Activated T-cell treated with anti-CD3 and anti-CD28 coated beads, Interleukin-2, amount 50 U/mL, for 24 hours (primary cell): ENCODE measurements around the gene OTUD3.
"Not testable (repeated sequence)": the region's sequence is repeated elsewhere in the genome, so short reads cannot be mapped to it uniquely, and the experiment has no call there.

ENCODE experiments used
- DNase-seq: peaks from one replicate; pipeline ENCODE4 v3.0.0-alpha.2; 2020
- H3K27ac Mint-ChIP-seq: 2 replicates; pipeline ENCODE4 v1.8.0; 2020; ENCODE audit warnings: mild to moderate bottlenecking, mixed read lengths
- H3K27me3 Mint-ChIP-seq: 2 replicates; pipeline ENCODE4 v1.8.0; 2020; ENCODE audit warnings: mixed read lengths
- H3K36me3 Mint-ChIP-seq: 2 replicates; pipeline ENCODE4 v1.8.0; 2020; ENCODE audit warnings: low read depth, mixed read lengths
- H3K4me1 Mint-ChIP-seq: 2 replicates; pipeline ENCODE4 v1.8.0; 2020; ENCODE audit warnings: low read depth, mixed read lengths
- H3K4me3 Mint-ChIP-seq: 2 replicates; pipeline ENCODE4 v1.8.0; 2020; ENCODE audit warnings: mild to moderate bottlenecking, moderate library complexity, mixed read lengths
- H3K9me3 Mint-ChIP-seq: 2 replicates; pipeline ENCODE4 v1.8.0; 2020; ENCODE audit warnings: mixed read lengths

The OTUD3 gene

DNA sequence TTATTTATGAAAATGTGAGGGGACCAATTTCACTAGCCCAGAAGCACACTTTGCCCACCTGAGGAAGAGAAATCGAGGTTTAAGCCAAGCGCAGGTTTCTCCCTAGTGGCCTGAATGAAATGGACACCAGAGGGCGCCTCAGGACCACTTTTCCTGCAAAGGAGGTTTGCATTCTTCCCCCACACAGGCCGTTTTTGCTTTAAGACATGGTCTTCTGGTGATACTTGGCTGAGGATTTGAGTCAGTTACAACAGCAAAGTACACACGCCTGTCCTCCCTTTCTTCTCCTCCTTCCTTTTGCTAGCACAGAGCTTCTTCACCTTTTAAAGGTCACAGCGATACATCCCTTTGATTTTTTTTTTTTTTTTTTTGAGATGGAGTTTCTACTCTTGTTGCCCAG, 35.9 kb downstream of the OTUD3 start:
- DNase-seq: peak; percentile 85
- Mint-ChIP-seq H3K27me3 (no peaks in the 10 kb centered on the region), H3K27ac (no peak overlapping the region), H3K4me3 (no peak overlapping the region), H3K36me3 (peaks cover 22% of the 10 kb centered on the region), H3K4me1 (peaks cover 2% of the 10 kb centered on the region), H3K9me3 (no peaks in the 10 kb centered on the region)

DNA sequence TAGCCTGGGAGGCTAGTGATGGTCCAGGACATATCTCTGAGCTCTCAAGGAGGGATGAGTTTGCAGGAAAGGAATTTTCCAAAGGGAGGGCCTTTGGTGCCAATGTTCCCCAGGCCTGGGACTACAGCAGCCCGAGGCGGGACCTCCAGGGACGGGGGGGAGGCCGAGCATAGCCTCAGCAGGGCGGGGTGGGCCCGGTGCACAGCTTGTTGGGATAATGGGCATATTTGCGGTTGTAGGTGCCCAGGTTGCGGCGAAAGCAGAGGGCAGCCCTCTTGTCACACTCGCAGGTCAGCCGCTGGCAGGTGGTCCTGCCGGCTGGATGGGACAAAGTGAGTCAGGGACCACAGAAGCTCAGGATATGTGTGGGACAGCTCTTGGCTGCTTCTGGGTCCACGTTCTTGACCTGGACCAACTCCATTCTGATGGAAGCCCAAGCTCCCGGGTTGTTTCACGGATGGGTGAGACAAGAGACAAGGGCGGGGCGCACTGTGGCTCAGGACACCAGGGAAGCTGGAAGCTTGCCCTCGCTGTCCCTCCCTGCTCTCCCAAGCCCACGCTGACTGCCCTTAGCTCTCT, 38.0 kb downstream of the OTUD3 start:
- H3K27me3 Mint-ChIP-seq: no peaks in the 10 kb centered on the region
- peaks cover under 1% of the 10 kb centered on the region for H3K36me3 Mint-ChIP-seq
- H3K27ac Mint-ChIP-seq: no peak overlapping the region
- DNase-seq: no peak
- peaks cover 2% of the 10 kb centered on the region for H3K4me1 Mint-ChIP-seq
- H3K4me3 Mint-ChIP-seq: no peak overlapping the region
- H3K9me3 Mint-ChIP-seq: no peaks in the 10 kb centered on the region

DNA sequence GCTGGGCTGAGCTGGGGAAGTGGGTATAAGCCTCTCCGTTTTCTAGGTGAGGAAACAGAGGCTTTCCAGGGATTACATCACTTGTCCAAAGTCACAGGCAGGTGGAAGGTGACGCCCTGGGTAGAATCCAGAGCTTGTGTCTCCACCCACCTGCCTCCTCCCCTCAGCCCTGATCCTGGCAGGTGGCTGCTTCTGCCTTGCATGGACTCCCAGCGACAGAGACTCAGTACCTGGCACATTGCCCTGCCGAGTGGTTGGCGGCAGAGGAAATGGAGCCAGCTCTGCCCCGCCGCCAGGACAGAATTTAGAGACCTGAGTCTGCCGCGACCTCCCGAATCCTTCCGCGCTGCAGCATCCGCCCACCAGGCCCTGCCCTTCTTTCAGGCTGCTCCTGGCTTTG, 39.1 kb downstream of the OTUD3 start:
- DNase-seq: no peak
- peaks cover 2% of the 10 kb centered on the region for H3K4me1 Mint-ChIP-seq
- no peaks in the 10 kb centered on the region for H3K9me3 Mint-ChIP-seq
- H3K36me3 Mint-ChIP-seq: no peaks in the 10 kb centered on the region
- H3K4me3 Mint-ChIP-seq: no peak overlapping the region
- H3K27ac Mint-ChIP-seq: no peak overlapping the region
- H3K27me3 Mint-ChIP-seq: no peaks in the 10 kb centered on the region

DNA sequence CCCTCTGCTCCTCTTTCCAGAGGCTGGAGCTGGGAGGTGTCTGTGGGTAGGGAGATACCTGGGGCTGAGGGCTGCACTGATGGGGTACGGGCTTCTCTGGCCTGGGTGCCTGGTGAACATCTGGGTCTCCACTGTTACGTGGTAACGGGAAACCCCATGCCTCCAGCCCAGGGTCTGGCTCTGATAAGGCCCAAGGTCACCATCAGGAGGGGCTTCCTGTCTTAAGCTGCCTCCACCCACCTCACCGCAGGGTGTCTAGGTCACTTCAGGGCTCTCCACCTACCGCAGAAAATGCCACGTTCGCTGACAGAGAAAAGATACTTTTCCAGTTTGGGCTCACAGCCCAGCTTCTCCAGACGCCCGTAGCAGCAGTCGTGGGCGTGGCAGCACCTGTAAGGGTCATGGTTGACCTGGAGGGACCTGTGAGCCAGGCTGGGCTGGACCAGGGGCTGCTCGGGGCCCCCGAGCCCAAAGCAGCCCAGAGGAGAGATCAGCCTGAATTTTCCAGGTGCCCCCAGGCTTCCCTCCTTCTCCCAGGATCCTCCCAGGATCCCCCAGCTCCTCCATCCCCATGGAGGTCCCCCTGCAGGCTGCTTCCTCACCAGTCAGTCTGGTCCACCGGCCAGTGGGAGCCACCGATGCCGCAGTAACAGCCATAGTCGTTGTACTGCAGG, 40.0 kb downstream of the OTUD3 start:
- DNase-seq: no peak
- no peaks in the 10 kb centered on the region for H3K36me3 Mint-ChIP-seq
- no peak overlapping the region for H3K4me3 Mint-ChIP-seq
- no peaks in the 10 kb centered on the region for H3K27me3 Mint-ChIP-seq
- peaks cover 2% of the 10 kb centered on the region for H3K4me1 Mint-ChIP-seq
- H3K9me3 Mint-ChIP-seq: no peaks in the 10 kb centered on the region
- no peak overlapping the region for H3K27ac Mint-ChIP-seq

DNA sequence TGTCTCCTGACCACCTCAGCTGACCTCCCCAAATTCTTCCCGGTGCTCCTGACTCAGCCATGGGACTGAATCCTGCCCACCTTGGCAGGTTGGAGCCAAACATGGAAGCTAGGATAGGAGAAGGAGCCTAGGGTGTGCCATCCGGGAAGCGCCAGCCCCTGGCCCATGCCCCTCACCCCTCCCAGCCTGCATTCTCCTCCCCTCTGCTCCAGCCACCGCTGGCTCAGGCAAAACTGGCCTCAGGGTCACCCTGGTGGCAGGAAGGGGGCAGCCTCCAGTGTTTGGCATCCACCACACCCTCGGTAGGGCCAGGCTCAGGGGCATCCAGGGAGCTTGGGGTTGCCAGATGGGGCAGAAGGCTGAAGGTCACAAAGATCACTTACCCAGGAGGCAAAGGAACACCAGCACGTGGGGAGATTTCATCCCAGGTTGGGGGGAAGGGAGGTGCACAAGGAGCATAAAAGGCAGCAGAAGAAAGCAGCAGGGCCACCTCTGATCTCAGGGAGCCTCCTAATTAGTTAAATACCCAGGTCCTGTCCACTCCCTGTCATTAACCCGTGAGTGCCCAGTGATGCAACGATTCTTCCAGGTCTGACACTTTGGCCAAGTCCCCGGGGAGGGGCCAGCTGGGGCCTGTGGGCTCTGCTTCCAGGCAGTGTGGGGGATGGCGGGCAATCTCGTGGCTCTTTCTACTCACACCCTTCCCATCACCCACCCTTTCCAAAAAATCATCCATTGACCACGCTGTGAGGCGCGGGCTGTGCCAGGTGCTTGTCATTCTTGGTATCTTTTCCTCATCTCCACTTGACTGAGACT, 41.1 kb downstream of the OTUD3 start, which contains the start of gene PLA2G2E:
Gene PLA2G2E, minus strand, starts transcription at position 481 of the 816 bp plus-strand sequence. Its CDS starts 58 bp downstream, at position 423.
- H3K4me1 Mint-ChIP-seq: no peaks in the 10 kb centered on the region
- no peaks in the 10 kb centered on the region for H3K27me3 Mint-ChIP-seq
- DNase-seq: no peak
- no peak within 1 kb of the TSS for H3K27ac Mint-ChIP-seq
- H3K4me3 Mint-ChIP-seq: no peak within 1 kb of the TSS
- no peaks in the 10 kb centered on the region for H3K9me3 Mint-ChIP-seq
- H3K36me3 Mint-ChIP-seq: no peaks in the 10 kb centered on the region

DNA sequence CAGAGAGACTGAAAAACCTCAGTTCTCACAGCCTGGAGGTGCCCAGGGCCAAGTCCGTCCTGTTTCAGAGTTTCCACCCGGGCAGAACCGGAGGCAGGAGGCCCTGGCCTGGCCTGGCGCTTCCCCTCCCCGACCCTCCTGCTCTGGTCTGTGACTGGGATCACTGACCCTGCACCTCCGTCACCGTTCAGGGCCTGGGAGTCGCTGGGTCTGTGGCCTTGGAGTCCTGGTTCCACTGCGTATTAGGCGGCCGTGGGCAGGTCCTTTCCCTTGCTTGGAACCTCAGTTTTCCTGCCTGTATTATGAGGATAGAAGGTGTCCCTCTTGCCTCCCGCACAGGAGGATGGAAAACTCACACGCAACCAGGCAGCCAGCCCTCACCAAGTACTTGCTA, 41.8 kb downstream of the OTUD3 start:
- Mint-ChIP-seq H3K4me3 (no peak overlapping the region), H3K36me3 (no peaks in the 10 kb centered on the region), H3K4me1 (no peaks in the 10 kb centered on the region), H3K9me3 (no peaks in the 10 kb centered on the region), H3K27ac (no peak overlapping the region), H3K27me3 (no peaks in the 10 kb centered on the region)
- no peak for DNase-seq

DNA sequence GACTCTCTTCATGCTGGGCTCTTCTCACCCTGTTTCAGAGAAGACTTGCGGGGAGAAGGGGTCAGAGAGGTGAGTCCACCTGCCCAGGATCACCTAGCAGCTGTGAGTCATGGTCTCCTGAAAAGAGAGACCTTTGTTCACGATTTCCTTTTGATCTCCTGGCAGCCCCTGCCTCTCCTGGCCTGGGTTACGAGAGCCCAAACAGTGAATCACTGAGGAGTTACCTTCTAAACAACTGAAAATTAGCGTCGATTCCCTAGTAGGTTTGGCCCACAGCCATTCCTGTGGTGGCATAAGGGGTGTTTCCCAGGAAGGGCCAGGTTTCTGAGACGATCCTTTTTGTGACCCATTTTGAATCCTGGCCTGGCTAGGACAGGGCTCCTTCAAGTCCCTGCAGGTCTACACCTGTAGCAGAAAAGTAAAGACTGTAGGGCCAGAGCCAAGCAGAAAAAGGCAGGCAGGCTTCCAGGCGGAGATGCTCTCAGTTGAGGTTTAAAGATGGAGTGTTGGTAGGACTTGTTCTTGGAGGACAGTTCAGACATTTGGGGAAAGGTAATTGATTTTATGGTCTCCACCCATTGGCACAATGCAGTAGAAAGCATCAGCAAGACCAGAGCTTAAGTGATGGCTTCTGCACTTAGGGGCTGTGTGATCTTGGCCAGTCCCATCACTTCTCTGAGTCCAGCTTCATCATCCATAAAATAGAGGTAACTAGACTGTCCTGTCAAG, 43.3 kb downstream of the OTUD3 start:
- Mint-ChIP-seq H3K9me3 (peaks cover 4% of the 10 kb centered on the region), H3K36me3 (no peaks in the 10 kb centered on the region), H3K4me3 (no peak overlapping the region), H3K27ac (no peak overlapping the region), H3K4me1 (no peaks in the 10 kb centered on the region), H3K27me3 (no peaks in the 10 kb centered on the region)
- DNase-seq: no peak

DNA sequence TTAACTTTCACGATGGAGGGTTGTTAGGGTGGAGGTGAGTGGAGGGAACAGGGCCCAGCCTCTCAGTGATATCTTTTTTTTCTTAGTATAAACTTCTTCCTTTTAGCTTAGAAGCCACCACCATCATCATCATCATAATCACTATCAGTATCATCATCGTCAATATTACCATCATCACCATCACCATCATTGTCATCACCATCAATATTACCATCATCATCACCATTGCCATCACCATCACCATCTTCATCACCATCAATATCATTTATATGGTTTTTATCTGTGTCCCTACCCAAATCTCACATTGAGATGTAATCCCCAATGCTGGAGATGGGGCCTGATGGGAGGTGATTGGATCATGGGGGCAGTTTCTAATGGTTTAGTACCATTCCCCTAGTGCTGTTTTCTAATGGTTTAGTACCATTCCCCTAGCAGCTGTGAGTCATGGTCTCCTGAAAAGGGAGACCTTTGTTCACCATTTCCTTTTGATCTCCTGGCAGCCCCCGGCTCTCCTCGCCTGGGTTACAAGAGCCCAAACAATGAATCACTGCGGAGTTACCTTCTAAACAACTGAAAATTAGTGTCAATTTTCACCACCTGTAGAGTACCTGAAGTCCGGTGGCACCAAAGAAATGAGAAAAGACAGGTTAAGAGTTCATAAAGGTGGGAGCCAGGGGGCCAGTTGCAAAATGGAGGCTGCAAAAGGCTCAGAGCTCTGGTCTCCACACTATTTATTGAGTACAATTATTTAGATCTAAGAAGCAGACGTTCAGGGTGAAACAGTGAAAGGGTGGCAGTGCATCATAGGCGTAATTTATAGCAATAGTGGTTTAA, 44.3 kb downstream of the OTUD3 start:
- Mint-ChIP-seq H3K9me3 (peaks cover 11% of the 10 kb centered on the region), H3K4me1 (no peaks in the 10 kb centered on the region), H3K27ac (no peak overlapping the region), H3K36me3 (no peaks in the 10 kb centered on the region), H3K27me3 (no peaks in the 10 kb centered on the region), H3K4me3 (no peak overlapping the region)
- DNase-seq: no peak

DNA sequence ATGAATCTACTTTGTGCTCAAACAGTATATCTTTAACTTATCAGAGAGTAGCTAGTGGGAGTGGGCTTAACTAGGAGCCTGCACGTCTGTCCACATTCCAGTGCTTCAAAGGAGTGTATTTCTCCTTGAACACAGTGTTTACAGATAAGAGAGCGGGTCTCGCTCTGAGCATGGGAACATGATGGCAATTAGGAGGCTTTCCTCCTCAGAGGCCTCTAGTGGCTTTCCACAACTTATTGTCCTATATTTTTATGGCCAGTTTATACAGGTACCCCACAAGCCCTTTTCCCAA, 44.9 kb downstream of the OTUD3 start:
- H3K9me3 Mint-ChIP-seq: peaks cover 16% of the 10 kb centered on the region
- H3K27me3 Mint-ChIP-seq, H3K4me1 Mint-ChIP-seq, H3K4me3 Mint-ChIP-seq, H3K27ac Mint-ChIP-seq, H3K36me3 Mint-ChIP-seq, DNase-seq: not testable (repeated sequence)

DNA sequence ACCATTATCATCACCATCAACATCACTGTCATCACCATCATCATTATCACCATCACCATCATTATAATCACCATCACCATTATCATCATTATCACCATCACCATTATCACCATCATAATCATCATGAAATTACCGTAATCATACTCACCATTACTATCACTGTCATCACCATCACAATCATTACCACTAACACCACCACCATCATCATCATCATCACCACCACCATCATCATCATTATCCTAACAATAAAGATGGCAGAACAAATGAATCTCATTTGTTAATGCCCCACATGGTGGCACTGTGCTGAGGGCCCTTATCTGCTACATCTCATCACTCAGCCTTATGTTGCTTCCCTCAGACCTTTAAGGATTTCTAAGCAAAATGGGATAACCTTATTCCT, 50.7 kb downstream of the OTUD3 start:
- Mint-ChIP-seq H3K4me3 (no peak overlapping the region), H3K27me3 (no peaks in the 10 kb centered on the region), H3K4me1 (no peaks in the 10 kb centered on the region), H3K36me3 (no peaks in the 10 kb centered on the region), H3K27ac (no peak overlapping the region), H3K9me3 (peaks cover 29% of the 10 kb centered on the region)
- no peak for DNase-seq

DNA sequence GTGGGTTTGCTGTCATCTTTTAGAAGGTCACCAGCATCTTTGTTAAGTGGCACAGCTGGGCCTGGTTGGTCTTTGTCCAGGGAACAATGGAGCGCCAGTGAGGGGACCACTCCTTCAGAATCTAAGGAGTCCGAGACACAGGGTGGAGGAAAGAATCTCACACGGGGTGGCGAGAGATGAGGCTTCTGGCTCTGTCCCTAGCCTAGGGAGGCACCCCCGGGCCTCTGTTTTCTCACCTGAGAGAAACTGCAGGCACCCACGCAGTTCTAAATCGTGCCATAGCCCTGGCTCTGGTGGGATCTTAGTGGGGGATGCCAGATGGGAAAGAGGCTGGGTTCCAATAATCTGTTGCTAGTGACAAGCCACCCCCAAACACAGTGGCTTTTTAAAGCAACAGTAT, 52.1 kb downstream of the OTUD3 start:
- no peaks in the 10 kb centered on the region for H3K27me3 Mint-ChIP-seq
- no peak for DNase-seq
- H3K4me3 Mint-ChIP-seq: no peak overlapping the region
- no peak overlapping the region for H3K27ac Mint-ChIP-seq
- no peaks in the 10 kb centered on the region for H3K36me3 Mint-ChIP-seq
- no peaks in the 10 kb centered on the region for H3K4me1 Mint-ChIP-seq
- H3K9me3 Mint-ChIP-seq: peaks cover 29% of the 10 kb centered on the region

DNA sequence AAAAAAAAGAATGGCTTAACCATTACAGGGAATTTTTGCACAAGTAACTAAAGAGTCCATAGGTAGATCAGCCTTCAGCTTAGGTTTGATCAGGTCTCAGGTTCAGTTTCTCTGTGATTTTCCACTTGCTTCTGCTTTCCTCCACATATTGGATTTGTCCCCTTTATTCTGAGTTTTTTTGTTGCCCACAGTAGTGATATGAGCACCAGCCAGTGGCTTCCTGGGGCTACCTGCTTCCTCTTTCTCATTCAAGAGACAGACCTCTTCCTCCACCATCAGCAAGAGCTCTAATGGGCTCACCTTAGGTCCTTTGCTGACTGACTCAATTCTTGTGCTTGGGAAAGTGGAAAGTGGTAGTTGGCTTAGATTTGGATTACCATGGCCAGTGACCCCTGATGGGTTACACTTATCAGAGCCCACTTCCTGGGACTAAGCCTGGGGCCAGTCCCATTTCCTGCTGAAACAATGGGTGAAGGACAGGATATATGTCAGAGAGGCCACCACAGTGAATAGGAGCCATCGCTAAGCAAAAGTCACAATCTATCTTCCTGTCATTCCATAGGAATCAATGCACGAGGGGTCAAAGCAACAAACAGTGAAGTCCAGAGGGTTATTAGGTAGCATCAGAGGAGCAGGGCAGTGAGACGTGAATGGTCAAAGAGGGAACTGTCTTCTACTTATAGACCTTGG, 54.0 kb downstream of the OTUD3 start:
- Mint-ChIP-seq H3K27ac (no peak overlapping the region), H3K9me3 (peaks cover 20% of the 10 kb centered on the region)

DNA sequence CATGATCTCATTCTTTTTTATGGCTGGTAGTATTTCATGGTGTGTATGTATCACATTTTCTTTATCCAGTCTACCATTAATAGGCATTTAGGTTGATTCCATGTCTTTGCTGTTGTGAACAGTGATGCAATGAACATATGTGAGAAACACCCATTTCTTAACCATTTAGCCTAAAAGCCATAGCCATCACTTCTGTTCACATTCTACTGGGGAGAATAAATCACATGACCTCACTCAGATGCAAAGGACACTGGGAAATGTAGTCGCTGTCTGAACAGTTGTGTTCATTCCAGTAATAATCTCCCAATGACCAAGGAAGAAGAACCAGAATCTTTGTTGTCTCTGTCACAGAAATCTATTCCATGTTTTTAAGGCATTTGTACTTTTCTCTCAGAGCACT, 56.3 kb downstream of the OTUD3 start:
- Mint-ChIP-seq H3K4me1 (no peaks in the 10 kb centered on the region), H3K27ac (no peak overlapping the region), H3K4me3 (no peak overlapping the region), H3K36me3 (no peaks in the 10 kb centered on the region), H3K27me3 (no peaks in the 10 kb centered on the region), H3K9me3 (peaks cover 2% of the 10 kb centered on the region)
- no peak for DNase-seq

More for the DNA sequence above, 54.0 kb downstream of the OTUD3 start:
- Mint-ChIP-seq H3K4me3 (no peak overlapping the region), H3K4me1 (no peaks in the 10 kb centered on the region), H3K36me3 (no peaks in the 10 kb centered on the region), H3K27me3 (no peaks in the 10 kb centered on the region)
- DNase-seq: no peak
